Measurements from ENCODE around the gene NIPBL. TPM values are rescaled to one million over a fixed set of nuclear protein-coding genes. Genes with fewer than 3 reads are reported as not detected.

Gene NIPBL
- total and polyA plus RNA-seq, 2 of the 8 experiments (the other 6 are each of a cell fraction or from before 2014, with no cell fraction given), result 21.1 to 53.5 TPM

GRCh38 chr5:37015795-37016666, 139.5 kb downstream of the NIPBL start:
- Histone ChIP-seq H3K9me3 (ENCODE audit: insufficient read depth in 2 of 2, low read depth in 1 of 2, low read length in 1 of 2) (no peaks in the 10 kb centered on the region), H2BK20ac (ENCODE audit: low read length) (no peak overlapping the region), H3K4me2 (ENCODE audit: insufficient read depth in 1 of 2, low read depth in 2 of 2, low read length in 2 of 2) (no peak overlapping the region), H4K8ac (ENCODE audit: extremely low read depth, insufficient read depth, low read length) (no peak overlapping the region), H3K9ac (replicated peaks in 1 of 4; ENCODE audit: extremely low read depth in 1 of 4, low read depth in 3 of 4, low read length in 3 of 4) (no peak overlapping the region), H4K5ac (ENCODE audit: insufficient read length, low read depth, low read length) (no peak overlapping the region), H3K23me2 (ENCODE audit: low read depth, low read length) (no peaks in the 10 kb centered on the region), H3K4ac (replicated peaks; ENCODE audit: insufficient read length, low read depth, low read length) (no peak overlapping the region), H3K4me3 (ENCODE audit: extremely low read depth in 1 of 4, insufficient read depth in 2 of 4, low read depth in 3 of 4, low read length in 4 of 4) (no peak overlapping the region), H2AFZ (ENCODE audit: low read length) (no peak overlapping the region), H2BK120ac (replicated peaks; ENCODE audit: low read depth, low read length) (no peak overlapping the region), H3K79me1 (ENCODE audit: low read depth, low read length) (no peaks in the 10 kb centered on the region), H4K20me1 (replicated peaks in 1 of 2; ENCODE audit: control insufficient read depth in 1 of 2, insufficient read depth in 2 of 2, low read length in 2 of 2) (no peaks in the 10 kb centered on the region), H2BK5ac (ENCODE audit: low read depth, low read length) (no peak overlapping the region), H3K27me3 (replicated peaks in 1 of 4; ENCODE audit: control insufficient read depth in 3 of 4, extremely low read depth in 1 of 4, insufficient read depth in 3 of 4, low read length in 3 of 4) (no peaks in the 10 kb centered on the region), H3K27ac (ENCODE audit: low read depth, low read length) (no peak overlapping the region), H3K36me3 (ENCODE audit: control insufficient read depth in 2 of 4, insufficient read depth in 4 of 4, low read length in 3 of 4) (peaks cover 4 to 52% (median 18%) of the 10 kb centered on the region in 4 experiments; a peak in 6 of 8 replicates), H4K91ac (replicated peaks; ENCODE audit: insufficient read length, low read length) (no peak overlapping the region), H3K23ac (ENCODE audit: insufficient read length) (no peak overlapping the region), H2BK15ac (ENCODE audit: low read length) (no peak overlapping the region), H2AK5ac (ENCODE audit: low read depth, low read length) (no peak overlapping the region), H3K18ac (ENCODE audit: extremely low read depth, low read length) (no peak overlapping the region), H3K79me2 (ENCODE audit: control insufficient read depth in 1 of 2, insufficient read depth in 2 of 2, low read length in 2 of 2) (no peaks in the 10 kb centered on the region), H3K14ac (ENCODE audit: insufficient read length) (no peak overlapping the region), H3K4me1 (replicated peaks in 1 of 4; ENCODE audit: control insufficient read depth in 3 of 4, insufficient read depth in 4 of 4, low read length in 3 of 4) (no peaks in the 10 kb centered on the region), H2BK12ac (ENCODE audit: low read depth, low read length) (no peak overlapping the region), H3K56ac (replicated peaks; ENCODE audit: insufficient read length, low read depth, low read length) (no peak overlapping the region)
- ChIA-PET POLR2A (ENCODE audit: partially characterized antibody) (no interaction called here), CTCF (ENCODE audit: partially characterized antibody) (interaction anchor here (0.7 kb wide), 1 partner anchor 136 kb away, joined by 4 read pairs; no protein-coding TSS in a partner anchor)
- FAIRE-seq (no peak), DNase-seq (ENCODE audit: low read depth in 1 of 2, low spot score in 2 of 2) (no peak)
- WGBS, 2 experiments (ENCODE audit: extremely low coverage in 1 of 2, insufficient coverage in 1 of 2, insufficient read length in 1 of 2, insufficient replicate concordance in 2 of 2, low coverage in 1 of 2, low lambda C conversion rate in 2 of 2, missing lambda C conversion rate in 1 of 2), result 88% methylated on average over 2 of the region's 2 CpGs; no CpG with 5 or more reads in 1 of the 2 experiments
- TF ChIP-seq CBX8 (IDR thresholded peaks at IDR 0.05; ENCODE audit: borderline replicate concordance, low read depth, low read length) (no peak), EP300 (IDR thresholded peaks at IDR 0.05; ENCODE audit: borderline replicate concordance in 1 of 2, low read depth in 2 of 2, low read length in 2 of 2) (no peak), POU5F1 (IDR thresholded peaks at IDR 0.05; ENCODE audit: low read depth, low read length) (no peak), GABPA (IDR thresholded peaks at IDR 0.05; ENCODE audit: borderline replicate concordance, insufficient read depth, low read length) (no peak), ZNF274 (IDR thresholded peaks at IDR 0.05; ENCODE audit: borderline replicate concordance, extremely low read depth, low read length) (no peak), SUZ12 (IDR thresholded peaks at IDR 0.05; ENCODE audit: low read length) (no peak), EZH2 (IDR thresholded peaks at IDR 0.05; ENCODE audit: low read depth, low read length, severe bottlenecking) (no peak), SP4 (IDR thresholded peaks at IDR 0.05; ENCODE audit: low read length) (no peak), HDAC6 (IDR thresholded peaks at IDR 0.05; ENCODE audit: low read depth, low read length) (no peak)

Data from H1 (cell line).